GM19025 (cell line): ENCODE measurements around the gene ITPA.

ENCODE experiments used
- ATAC-seq: cut with Tn5 transposase; IDR thresholded peaks from one replicate; pipeline ENCODE4 v1.9.1; 2021; ENCODE audit warnings: mild to moderate bottlenecking, low read depth, moderate library complexity; ENCODE audit not compliant: unreplicated experiment

Gene ITPA

GRCh38 chr20:3226093-3226492, 16.8 kb downstream of the ITPA start:
- ATAC-seq: no peak

DNA sequence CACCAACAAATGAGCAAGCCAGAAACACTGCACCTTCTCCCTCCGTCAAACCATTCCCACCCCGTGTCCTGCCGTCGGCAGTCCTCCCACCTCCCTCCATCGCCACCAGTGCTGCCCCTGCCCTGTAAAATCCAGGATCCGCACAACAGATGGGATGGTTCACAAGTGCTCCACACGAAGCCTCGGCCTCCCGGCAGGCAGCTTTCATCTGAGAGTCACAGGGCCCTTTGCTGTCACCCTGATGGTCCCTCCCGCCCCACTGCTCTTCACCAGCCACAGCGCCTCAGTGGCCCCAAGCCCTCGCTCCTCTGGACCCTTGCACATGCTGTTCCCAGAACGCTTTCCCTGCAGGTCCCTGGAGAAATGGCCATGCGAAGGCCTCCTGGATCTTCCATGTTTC, 17.6 kb downstream of the ITPA start:
- no peak for ATAC-seq

GRCh38 chr20:3227506-3227905, 18.2 kb downstream of the ITPA start:
- no peak for ATAC-seq

DNA sequence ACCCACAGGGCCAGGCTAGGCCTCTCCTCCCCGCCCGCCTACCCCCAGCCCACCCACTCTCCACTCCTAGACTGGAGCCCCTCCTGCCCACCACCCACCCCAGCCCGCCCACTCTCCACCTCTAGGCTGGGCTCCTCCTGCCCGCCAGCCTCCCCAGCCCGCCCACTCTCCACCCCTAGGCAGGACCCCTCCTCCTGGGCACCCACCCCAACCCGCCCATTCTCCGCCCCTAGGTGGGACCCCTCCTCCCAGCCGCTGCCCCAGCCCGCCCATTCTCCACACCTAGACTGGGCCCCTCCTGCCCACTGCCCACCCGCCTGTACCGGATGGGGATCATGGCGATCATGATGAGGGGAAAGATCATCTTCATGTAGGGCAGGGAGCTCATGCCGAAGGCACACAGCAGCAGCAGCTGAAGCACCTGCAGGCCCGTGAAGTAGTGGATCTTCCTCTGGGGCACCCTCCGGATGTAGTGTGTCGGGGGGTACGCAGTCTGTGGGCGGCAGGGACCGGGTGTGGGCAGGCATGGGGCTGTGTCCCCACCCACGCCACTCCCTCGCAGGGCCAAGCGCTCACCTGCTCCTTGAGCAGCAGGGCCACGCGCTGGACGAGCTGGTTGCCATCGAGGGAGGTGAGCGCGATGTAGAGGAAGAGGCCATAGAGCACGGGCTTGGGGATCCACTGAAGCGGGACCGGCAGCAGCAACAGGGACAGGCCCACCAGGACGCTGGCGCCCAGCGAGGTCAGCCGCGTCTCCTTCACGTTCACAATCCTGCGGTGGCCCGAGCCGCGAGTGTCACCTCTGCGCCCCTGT, 18.8 kb downstream of the ITPA start:
- no peak for ATAC-seq

- no peak for ATAC-seq
Measured at GRCh38 chr20:3228750-3229032, 19.4 kb downstream of the ITPA start.

DNA sequence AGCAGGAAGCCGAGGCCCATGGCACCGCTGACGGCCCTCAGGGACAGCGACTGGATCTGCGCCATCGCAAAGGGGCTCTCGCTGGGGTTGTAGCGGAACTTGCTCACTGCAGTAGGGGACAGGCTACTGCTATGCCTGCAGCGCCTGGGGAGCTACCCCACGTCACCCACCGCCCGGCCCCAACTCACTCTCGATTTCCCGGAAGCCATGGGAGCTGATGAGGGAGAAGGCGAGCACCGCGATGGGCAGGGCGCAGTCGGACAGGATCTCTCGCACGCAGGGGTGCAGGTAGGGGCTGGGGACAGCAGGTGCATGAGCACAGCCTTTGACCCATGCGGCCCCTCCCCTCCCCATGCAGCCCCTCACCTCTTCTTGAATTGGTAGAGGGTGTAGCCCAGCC, 19.9 kb downstream of the ITPA start:
- ATAC-seq: no peak

- ATAC-seq: no peak
Measured at GRCh38 chr20:3229798-3230197, 20.5 kb downstream of the ITPA start.

- no peak for ATAC-seq
Measured at GRCh38 chr20:3231116-3231515, 21.8 kb downstream of the ITPA start.

DNA sequence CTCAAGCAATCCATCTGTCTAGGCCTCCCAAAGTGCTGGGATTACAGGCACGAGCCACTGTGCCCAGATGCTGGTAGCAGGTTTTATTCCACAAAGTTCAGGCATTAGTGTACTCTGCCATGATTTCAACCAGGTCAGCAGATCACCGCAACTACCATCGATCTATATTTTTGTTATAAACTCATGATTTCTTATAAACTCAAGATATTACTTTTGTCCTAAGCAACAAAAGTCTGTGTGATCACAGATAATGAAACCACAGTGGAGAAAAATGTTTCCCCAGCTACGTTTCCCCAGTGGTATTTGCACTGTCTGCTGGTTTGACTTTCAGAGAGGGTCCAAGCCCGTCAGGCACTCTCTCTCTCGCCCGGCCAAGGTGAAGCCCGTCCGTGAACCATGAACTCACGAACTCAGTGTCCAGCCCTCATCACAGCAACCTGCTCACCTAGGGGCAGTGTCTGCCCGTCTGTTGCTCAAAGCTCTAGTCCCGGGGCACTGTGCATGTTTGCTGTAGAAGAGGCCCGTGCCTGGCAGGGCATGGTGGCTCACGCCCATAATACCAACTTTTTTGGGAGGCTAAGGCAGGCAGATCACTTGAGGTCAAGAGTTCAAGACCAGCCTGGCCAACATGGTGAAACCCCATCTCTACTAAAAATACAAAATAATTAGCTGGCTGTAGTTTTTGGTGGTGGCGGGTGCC, 22.7 kb downstream of the ITPA start:
- ATAC-seq: no peak

DNA sequence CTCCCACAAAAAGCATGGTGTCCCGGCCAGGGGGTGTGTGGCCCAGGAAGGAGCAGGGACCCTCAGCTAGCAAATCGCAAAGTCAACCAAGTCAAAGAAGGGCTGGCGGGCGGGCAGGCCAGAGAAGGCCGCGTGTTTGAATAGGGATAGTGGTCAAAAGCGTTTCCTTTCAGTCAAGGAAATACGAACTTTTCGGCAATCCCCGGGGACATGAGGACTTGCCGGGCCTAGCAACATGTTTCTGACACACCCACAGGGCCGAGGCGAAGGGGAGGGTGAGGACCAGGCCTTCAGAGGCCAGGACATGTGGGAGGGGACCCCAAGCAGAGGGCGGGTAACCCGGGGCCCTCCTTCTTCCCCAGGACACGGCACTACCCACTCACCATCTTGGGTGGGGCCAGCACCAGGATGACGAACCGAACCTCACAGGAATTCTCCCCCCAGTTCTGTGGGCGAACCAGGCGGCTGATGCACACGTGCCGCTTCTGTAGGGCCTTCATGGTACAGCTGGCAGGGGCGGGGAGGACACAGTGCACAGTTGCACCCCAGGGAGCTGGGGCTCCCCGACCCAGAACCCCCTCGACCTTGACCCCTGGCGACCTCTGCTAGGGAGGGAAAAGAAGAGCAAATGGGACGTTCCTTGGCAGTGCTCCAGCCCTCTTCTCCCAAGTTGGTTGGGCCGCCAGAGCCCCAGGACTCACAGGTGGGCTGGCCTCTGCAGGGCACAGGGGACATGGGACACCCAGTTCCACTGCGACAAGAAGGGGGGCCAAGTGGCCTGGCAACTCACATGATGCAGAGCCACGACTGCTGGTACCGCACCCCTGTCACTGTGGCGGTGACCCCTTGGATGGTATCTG, 24.1 kb downstream of the ITPA start:
- no peak for ATAC-seq

GRCh38 chr20:3233991-3234498, 24.7 kb downstream of the ITPA start:
- ATAC-seq: no peak

DNA sequence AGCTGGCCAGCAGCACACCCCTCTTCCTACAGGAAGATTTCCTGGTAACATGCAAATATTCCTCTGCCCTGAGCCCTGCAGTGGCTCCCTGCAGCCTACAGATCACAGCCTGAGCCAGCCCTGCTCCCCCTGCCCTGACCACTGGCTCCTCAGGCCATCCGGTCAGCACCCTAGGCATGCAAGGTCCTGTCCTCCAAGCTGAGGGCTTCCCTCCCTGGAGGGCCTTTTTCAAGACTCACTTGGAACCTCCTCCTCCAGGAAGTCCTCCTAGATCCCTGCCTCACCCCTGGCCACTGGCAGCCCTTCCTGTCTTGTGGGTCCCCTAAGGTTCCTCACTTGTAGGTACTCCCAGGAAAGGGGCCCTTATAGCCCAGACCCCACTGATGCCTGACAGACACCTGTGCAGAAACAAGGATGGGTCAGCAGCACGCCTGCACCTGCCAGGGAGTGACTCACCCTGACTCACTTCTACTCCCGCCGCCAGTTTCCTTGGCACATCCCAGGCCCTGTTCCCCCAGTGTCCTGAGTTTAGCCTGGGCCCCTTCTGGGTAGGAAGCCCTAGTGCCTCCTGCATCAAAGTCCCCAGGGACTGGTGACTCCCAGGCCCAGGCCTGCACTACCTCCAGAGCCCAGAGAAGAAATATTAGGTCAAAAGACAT, 26.5 kb downstream of the ITPA start:
- ATAC-seq: no peak

- ATAC-seq: no peak
Measured at GRCh38 chr20:3237011-3237957, 28.0 kb downstream of the ITPA start.

GRCh38 chr20:3237958-3238615, 28.8 kb downstream of the ITPA start:
- ATAC-seq: no peak

DNA sequence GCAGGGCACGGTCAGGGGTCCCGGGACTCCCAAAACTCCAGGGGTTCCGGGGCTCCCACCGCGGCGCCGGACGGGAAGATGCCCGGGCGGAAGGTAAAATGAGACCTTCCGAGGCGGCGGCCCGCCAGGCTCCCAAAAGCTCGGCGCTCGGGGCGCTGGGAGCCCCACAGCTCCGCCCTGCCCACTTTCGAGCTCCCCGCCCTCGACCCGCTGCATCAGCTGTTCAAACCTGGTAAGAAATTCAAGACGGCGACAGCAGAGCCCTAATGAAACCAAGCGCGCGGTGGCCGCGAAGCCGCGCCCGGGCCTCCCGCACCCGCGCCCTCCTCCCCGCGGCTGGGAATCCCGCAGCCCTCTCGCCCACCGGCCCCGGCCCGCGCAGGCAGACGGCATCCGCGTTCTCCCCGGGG, 29.3 kb downstream of the ITPA start:
- ATAC-seq: no peak

GRCh38 chr20:3239026-3239866, 29.9 kb downstream of the ITPA start, which contains the start of gene SLC4A11:
SLC4A11 (minus strand) TSS chr20:3239190; CDS start chr20:3239137, 53 bp downstream.
- ATAC-seq: no peak

DNA sequence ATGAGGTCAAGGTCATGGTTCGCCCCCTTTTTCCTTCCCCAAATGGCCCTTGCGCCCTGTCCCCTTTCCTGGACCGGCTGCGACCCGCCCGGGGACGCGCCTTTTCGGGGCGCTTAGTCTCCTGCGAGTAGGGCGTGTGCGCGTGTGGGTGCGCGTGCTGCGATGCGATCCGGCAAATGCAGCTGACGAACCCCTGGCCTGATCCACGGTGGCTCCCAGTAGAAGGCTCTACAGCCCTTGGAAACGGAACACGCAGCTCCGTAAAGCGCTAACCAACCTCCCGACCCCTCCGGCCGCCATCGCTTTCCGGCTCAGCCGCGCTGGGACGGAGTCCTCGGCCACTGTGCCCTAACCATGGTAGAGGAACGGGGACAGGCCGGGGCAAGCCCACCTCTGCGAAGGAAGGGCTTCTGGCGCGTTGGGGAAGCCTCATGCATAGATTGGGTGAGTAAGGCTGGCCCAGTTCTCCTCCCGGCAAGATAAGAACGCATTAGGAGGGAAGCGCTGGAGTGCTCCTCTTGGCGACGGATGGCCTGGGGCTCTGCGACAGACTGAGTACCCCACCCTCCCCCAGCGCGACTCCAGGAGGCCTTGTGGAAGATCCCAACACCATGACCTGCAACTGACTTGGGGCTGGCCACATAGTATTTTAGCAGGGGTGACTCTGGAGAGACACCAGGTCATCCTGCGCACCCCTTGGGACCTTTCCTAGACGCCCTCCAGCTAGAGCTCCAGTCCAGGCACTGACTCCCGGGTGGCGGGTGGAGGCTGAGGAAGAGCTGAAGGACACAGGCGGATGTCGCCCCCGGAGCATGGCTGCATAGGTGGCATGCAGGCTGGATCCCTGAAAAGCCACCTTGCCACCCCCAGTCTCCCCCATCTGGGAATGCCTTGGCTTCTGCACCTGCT, 30.8 kb downstream of the ITPA start:
- no peak for ATAC-seq
